HepG2 (cell line): ENCODE results near the gene SMDT1. TPM values are rescaled to one million over a fixed set of nuclear protein-coding genes. Genes with fewer than 3 reads are reported as not detected.

ENCODE experiments used
- ARID2 ChIP-seq: sonication (generic); formaldehyde crosslinking; IDR thresholded peaks from 2 replicates; pipeline ENCODE4 v1.8.1; 2022; ENCODE audit warnings: mild to moderate bottlenecking, missing genetic modification reagents, borderline replicate concordance
- ATF1 ChIP-seq: IDR thresholded peaks from 2 replicates; pipeline ENCODE4 v1.6.1; 2016; ENCODE audit warnings: mild to moderate bottlenecking, control low read depth
- BCL6 ChIP-seq: IDR thresholded peaks from 2 replicates; pipeline ENCODE4 v1.6.1; 2016; ENCODE audit warnings: missing genetic modification reagents, missing compliant biosample characterization
- DR1 ChIP-seq: sonication (generic); formaldehyde crosslinking; IDR thresholded peaks from 2 replicates; pipeline ENCODE4 v1.8.0; 2021; ENCODE audit warnings: mild to moderate bottlenecking, missing genetic modification reagents, inconsistent platforms
- ERF ChIP-seq: IDR thresholded peaks from 2 replicates; pipeline ENCODE4 v1.6.1; 2018; ENCODE audit warnings: missing biosample characterization, missing genetic modification reagents
- MXI1 ChIP-seq: IDR thresholded peaks from 3 replicates; pipeline ENCODE4 v1.6.1; 2012; ENCODE audit warnings: low read depth, low read length, inconsistent platforms, borderline replicate concordance
- RBM22 ChIP-seq: fragments of 200-400 bp; formaldehyde crosslinking; optimal IDR thresholded peaks from 2 replicates; pipeline ENCODE3; 2017; ENCODE audit warnings: mild to moderate bottlenecking, low read length, moderate library complexity
- REPIN1 ChIP-seq: sonication (generic); formaldehyde crosslinking; IDR thresholded peaks from 2 replicates; pipeline ENCODE4 v1.8.0; 2022; ENCODE audit warnings: missing genetic modification reagents, low read depth, mild to moderate bottlenecking, borderline replicate concordance
- SIX4 ChIP-seq: sonication (generic); formaldehyde crosslinking; IDR thresholded peaks from 2 replicates; pipeline ENCODE4 v1.4.0; 2020; ENCODE audit warnings: missing genetic modification reagents
- SMARCE1 ChIP-seq: fragments of 450-650 bp; IDR thresholded peaks from 2 replicates; pipeline ENCODE4 v1.6.1; 2017; ENCODE audit warnings: borderline replicate concordance
- SOX13 ChIP-seq, 3 experiments: fragments of 450-650 bp in 1 of 3; sonication (generic) in 1 of 3; formaldehyde crosslinking in 1 of 3; IDR thresholded peaks in 2 of 3; conservative IDR thresholded peaks in 1 of 3; 2 replicates each; pipeline versions ENCODE4 v1.5.0 to v1.6.1; 2016 to 2020; ENCODE audit warnings: antibody characterized with exemption in 1 of 3, mild to moderate bottlenecking in 1 of 3, missing compliant biosample characterization in 1 of 3, missing genetic modification reagents in 1 of 3, moderate library complexity in 1 of 3
- ZMYM3 ChIP-seq: sonication (generic); formaldehyde crosslinking; IDR thresholded peaks from 2 replicates; pipeline ENCODE4 v1.5.1; 2020; ENCODE audit warnings: mild to moderate bottlenecking, missing genetic modification reagents
- ZNF446 ChIP-seq: sonication (generic); formaldehyde crosslinking; IDR thresholded peaks from 2 replicates; pipeline ENCODE4 v1.5.0; 2020; ENCODE audit warnings: mild to moderate bottlenecking, missing genetic modification reagents
- ZNF451 ChIP-seq: sonication (generic); formaldehyde crosslinking; IDR thresholded peaks from 2 replicates; pipeline ENCODE4 v1.5.0; 2020; ENCODE audit warnings: mild to moderate bottlenecking, missing genetic modification reagents
- ZNF530 ChIP-seq: sonication (generic); formaldehyde crosslinking; IDR thresholded peaks from 2 replicates; pipeline ENCODE4 v1.5.0; 2020; ENCODE audit warnings: low read depth, mild to moderate bottlenecking, missing genetic modification reagents
- ZNF556 ChIP-seq: sonication (generic); formaldehyde crosslinking; IDR thresholded peaks from 2 replicates; pipeline ENCODE4 v1.4.0; 2020; ENCODE audit warnings: mild to moderate bottlenecking, missing genetic modification reagents, borderline replicate concordance
- ZNF557 ChIP-seq: sonication (generic); formaldehyde crosslinking; IDR thresholded peaks from 2 replicates; pipeline ENCODE4 v1.4.0; 2020; ENCODE audit warnings: missing genetic modification reagents
- ZNF761 ChIP-seq: sonication (generic); formaldehyde crosslinking; conservative IDR thresholded peaks from 2 replicates; pipeline ENCODE4 v1.4.0; 2020; ENCODE audit warnings: mild to moderate bottlenecking, missing genetic modification reagents
- ZNF782 ChIP-seq: sonication (generic); formaldehyde crosslinking; IDR thresholded peaks from 2 replicates; pipeline ENCODE4 v1.4.0; 2020; ENCODE audit warnings: missing genetic modification reagents, mild to moderate bottlenecking, borderline replicate concordance
- ZSCAN20 ChIP-seq: sonication (generic); formaldehyde crosslinking; IDR thresholded peaks from 2 replicates; pipeline ENCODE4 v1.4.0; 2020; ENCODE audit warnings: missing genetic modification reagents, mild to moderate bottlenecking, borderline replicate concordance
- polyA plus RNA-seq, 8 experiments: library from polyadenylated mRNA; depleted of rRNA in 3 of 8; stranded (reverse) in 7 of 8; unstranded in 1 of 8; fragments of >200 nt; fragmentation: Illumina TruSeq in 4 of 8; extraction: Trizol in 4 of 8; gene quantifications; 2 replicates each; pipeline versions ENCODE4 v1.2.1 to v1.2.3, GENCODE V29; 2011 to 2016; ENCODE audit warnings: low read depth in 4 of 8, missing spikeins in 1 of 8, mixed read lengths in 1 of 8; ENCODE audit not compliant: insufficient read depth in 1 of 8
- total RNA-seq, 5 experiments: library from RNA; depleted of rRNA; stranded (reverse); fragments of >200 nt; fragmentation: Illumina TruSeq; extraction: Trizol; gene quantifications; 2 replicates each; pipeline ENCODE4 v1.2.3, GENCODE V29; 2016; ENCODE audit warnings: low read depth in 1 of 5
- TF ChIP-seq, protein P1 (sequence below): sonication (generic); formaldehyde crosslinking; IDR thresholded peaks from 2 replicates; pipeline ENCODE4 v1.5.0; 2020; ENCODE audit warnings: mild to moderate bottlenecking, missing genetic modification reagents
- TF ChIP-seq, protein P2 (sequence below): sonication (generic); formaldehyde crosslinking; IDR thresholded peaks from 2 replicates; pipeline ENCODE4 v1.9.0; 2021; ENCODE audit warnings: missing genetic modification reagents, mild to moderate bottlenecking, borderline replicate concordance
- TF ChIP-seq, protein P3 (sequence below): sonication (generic); formaldehyde crosslinking; conservative IDR thresholded peaks from 2 replicates; pipeline ENCODE4 v1.4.0; 2020; ENCODE audit warnings: missing genetic modification reagents

SMDT1 gene
- total and polyA plus RNA-seq, 2 of the 13 experiments (the other 11 are each of a cell fraction or from before 2014, with no cell fraction given), result 8.3 to 26.6 TPM

DNA sequence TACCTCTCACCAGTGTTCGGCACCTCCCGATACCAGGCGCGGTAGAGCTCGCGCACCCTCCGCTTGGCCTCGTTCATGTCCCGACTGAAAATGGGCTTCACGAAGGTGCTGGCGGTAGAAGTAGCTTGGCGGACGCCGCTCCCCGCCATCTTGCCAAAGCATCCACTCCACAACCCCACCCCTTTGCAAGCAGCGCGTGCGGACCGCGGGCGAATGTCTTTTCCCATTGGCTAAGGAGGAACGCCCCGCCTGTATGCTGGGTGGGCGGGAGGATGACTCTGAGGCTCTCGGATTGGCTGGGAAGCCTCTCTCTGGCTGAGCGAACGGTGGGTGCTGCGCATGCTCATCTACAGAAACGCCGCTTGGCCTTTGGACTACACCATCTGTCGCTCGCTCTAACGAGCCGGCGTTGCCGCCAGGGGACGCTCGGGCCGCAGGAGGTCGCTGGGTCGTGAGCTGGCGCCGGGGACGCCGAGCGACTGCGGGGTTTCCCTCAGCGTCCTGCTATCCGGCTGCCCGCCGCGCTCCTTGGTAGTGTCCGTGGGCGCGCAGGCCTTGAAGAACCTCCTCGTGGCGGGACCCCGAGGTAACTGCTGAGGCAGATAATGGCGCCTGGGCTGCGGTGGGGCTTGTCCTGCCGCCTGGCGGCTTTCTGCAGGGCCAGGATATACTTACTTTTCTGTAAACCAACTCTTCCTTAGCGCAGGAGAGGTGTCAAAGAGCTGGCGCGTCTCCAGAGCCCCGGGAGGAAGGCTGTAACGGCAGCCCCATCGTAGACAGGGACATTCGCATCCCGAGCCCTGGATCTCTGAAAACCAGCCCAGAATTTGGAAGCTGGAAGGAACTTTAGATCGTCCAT is 11.3 kb downstream of the SMDT1 start, which contains the start of gene NDUFA6 (continued):
- TF ChIP-seq ZSCAN20 (0 out of 2 replicates have a peak, but pooled peaks have one; percentile 48), ATF1 (peak; percentile 60), ZNF761 (no peak), ZNF782 (CRISPR knock-in tag) (peak; percentile 21; the same call in 1 of the 2 replicates), ZNF451 (peak; percentile 70), MXI1 (peak; percentile 78; the same call in 1 of the 3 replicates), SIX4 (CRISPR knock-in tag) (no peak), ZNF557 (CRISPR knock-in tag) (no peak), ZNF446 (peak; percentile 61; the same call in 1 of the 2 replicates), ARID2 (CRISPR knock-in tag) (0 out of 2 replicates have a peak, but pooled peaks have one; percentile 19), ERF (CRISPR knock-in tag) (peak; percentile 74), SMARCE1 (no peak), ZNF530 (no peak), RBM22 (peak; percentile 75), BCL6 (peak; percentile 53), SOX13 (IDR thresholded peaks at IDR 0.05) (no peak; the same call in 1 of the 2 replicates), SOX13 (CRISPR knock-in tag; conservative IDR thresholded peaks at IDR 0.05 in 1 of 2, IDR thresholded peaks at IDR 0.05 in 1 of 2) (peak in 1 of 2 experiments; percentile 7; a peak in 1 of 4 replicates), ZNF556 (CRISPR knock-in tag) (peak; percentile 67), REPIN1 (CRISPR knock-in tag) (peak; percentile 86; the same call in 1 of the 2 replicates), DR1 (CRISPR knock-in tag) (peak; percentile 84; the same call in 1 of the 2 replicates), ZMYM3 (CRISPR knock-in tag) (0 out of 2 replicates have a peak, but pooled peaks have one; percentile 33)
- TF ChIP-seq, protein P1, sequence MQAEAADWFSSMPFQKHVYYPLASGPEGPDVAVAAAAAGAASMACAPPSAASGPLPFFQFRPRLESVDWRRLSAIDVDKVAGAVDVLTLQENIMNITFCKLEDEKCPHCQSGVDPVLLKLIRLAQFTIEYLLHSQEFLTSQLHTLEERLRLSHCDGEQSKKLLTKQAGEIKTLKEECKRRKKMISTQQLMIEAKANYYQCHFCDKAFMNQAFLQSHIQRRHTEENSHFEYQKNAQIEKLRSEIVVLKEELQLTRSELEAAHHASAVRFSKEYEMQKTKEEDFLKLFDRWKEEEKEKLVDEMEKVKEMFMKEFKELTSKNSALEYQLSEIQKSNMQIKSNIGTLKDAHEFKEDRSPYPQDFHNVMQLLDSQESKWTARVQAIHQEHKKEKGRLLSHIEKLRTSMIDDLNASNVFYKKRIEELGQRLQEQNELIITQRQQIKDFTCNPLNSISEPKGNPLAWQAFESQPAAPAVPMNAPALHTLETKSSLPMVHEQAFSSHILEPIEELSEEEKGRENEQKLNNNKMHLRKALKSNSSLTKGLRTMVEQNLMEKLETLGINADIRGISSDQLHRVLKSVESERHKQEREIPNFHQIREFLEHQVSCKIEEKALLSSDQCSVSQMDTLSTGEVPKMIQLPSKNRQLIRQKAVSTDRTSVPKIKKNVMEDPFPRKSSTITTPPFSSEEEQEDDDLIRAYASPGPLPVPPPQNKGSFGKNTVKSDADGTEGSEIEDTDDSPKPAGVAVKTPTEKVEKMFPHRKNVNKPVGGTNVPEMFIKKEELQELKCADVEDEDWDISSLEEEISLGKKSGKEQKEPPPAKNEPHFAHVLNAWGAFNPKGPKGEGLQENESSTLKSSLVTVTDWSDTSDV (CRISPR knock-in tag), result 0 out of 2 replicates have a peak, but pooled peaks have one; percentile 50
- TF ChIP-seq, protein P2, sequence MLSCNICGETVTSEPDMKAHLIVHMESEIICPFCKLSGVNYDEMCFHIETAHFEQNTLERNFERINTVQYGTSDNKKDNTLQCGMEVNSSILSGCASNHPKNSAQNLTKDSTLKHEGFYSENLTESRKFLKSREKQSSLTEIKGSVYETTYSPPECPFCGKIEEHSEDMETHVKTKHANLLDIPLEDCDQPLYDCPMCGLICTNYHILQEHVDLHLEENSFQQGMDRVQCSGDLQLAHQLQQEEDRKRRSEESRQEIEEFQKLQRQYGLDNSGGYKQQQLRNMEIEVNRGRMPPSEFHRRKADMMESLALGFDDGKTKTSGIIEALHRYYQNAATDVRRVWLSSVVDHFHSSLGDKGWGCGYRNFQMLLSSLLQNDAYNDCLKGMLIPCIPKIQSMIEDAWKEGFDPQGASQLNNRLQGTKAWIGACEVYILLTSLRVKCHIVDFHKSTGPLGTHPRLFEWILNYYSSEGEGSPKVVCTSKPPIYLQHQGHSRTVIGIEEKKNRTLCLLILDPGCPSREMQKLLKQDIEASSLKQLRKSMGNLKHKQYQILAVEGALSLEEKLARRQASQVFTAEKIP (CRISPR knock-in tag), result no peak
- TF ChIP-seq, protein P3, sequence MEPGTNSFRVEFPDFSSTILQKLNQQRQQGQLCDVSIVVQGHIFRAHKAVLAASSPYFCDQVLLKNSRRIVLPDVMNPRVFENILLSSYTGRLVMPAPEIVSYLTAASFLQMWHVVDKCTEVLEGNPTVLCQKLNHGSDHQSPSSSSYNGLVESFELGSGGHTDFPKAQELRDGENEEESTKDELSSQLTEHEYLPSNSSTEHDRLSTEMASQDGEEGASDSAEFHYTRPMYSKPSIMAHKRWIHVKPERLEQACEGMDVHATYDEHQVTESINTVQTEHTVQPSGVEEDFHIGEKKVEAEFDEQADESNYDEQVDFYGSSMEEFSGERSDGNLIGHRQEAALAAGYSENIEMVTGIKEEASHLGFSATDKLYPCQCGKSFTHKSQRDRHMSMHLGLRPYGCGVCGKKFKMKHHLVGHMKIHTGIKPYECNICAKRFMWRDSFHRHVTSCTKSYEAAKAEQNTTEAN (CRISPR knock-in tag), result peak; percentile 73
